WTC11 (cell line): ENCODE data around the gene NLN. TPM values are rescaled to one million over a fixed set of nuclear protein-coding genes. Genes with fewer than 3 reads are reported as not detected.

Experiments used
- ATAC-seq: fragments of 200-7000 bp; cut with Tn5 transposase; 2 replicates; pipeline ENCODE4 v1.10.0; 2021; ENCODE audit warnings: mild to moderate bottlenecking, moderate library complexity
- CTCF ChIA-PET: fragments of 300-600 bp; sonication (Branson Sonifier 250); formaldehyde crosslinking; loops from one replicate; lab custom pipeline; 2021; ENCODE audit warnings: antibody characterized with exemption; lab: Charles Lee
- POLR2A ChIA-PET: fragments of 350-600 bp; sonication (Branson Sonifier 250); formaldehyde crosslinking; loops from one replicate; lab custom pipeline; 2021; ENCODE audit warnings: antibody characterized with exemption; lab: Charles Lee
- DNase-seq: peaks from one replicate; pipeline ENCODE4 v3.0.0; 2021; ENCODE audit warnings: low spot score
- H3K27ac Mint-ChIP-seq: 2 replicates; pipeline ENCODE4 v1.8.0; 2021; ENCODE audit warnings: mixed read lengths
- H3K27me3 Mint-ChIP-seq: 2 replicates; pipeline ENCODE4 v1.8.0; 2021; ENCODE audit warnings: low read depth, mild to moderate bottlenecking, moderate library complexity, mixed read lengths
- H3K36me3 Mint-ChIP-seq: 2 replicates; pipeline ENCODE4 v1.8.0; 2021; ENCODE audit warnings: mixed read lengths
- H3K4me1 Mint-ChIP-seq: 2 replicates; pipeline ENCODE4 v1.8.0; 2022; ENCODE audit warnings: mixed read lengths
- H3K4me3 Mint-ChIP-seq: 2 replicates; pipeline ENCODE4 v1.8.0; 2021; ENCODE audit warnings: mild to moderate bottlenecking, moderate library complexity, mixed read lengths
- H3K9me3 Mint-ChIP-seq: 2 replicates; pipeline ENCODE4 v1.8.0; 2021; ENCODE audit warnings: mixed read lengths
- ELF4 ChIP-seq: sonication (generic); formaldehyde crosslinking; IDR thresholded peaks from 2 replicates; pipeline ENCODE4 v1.8.1; 2022; ENCODE audit warnings: low read depth, mild to moderate bottlenecking, moderate library complexity, missing genetic modification reagents
- ETV6 ChIP-seq: sonication (generic); formaldehyde crosslinking; IDR thresholded peaks from 2 replicates; pipeline ENCODE4 v1.8.1; 2022; ENCODE audit warnings: mild to moderate bottlenecking, missing genetic modification reagents
- FOXJ3 ChIP-seq: sonication (generic); formaldehyde crosslinking; IDR thresholded peaks from 2 replicates; pipeline ENCODE4 v1.9.0; 2021; ENCODE audit warnings: missing genetic modification reagents, mild to moderate bottlenecking, borderline replicate concordance
- GRHL2 ChIP-seq: fragments of 250-450 bp; sonication (Bioruptor Pico); IDR thresholded peaks from 2 replicates; pipeline ENCODE4 v1.8.0; 2022; ENCODE audit warnings: mild to moderate bottlenecking, moderate library complexity; ENCODE audit not compliant: insufficient replicate concordance, severe bottlenecking
- GTF2I ChIP-seq: fragments of 250-450 bp; sonication (Bioruptor Pico); conservative IDR thresholded peaks from 2 replicates; pipeline ENCODE4 v1.4.0; 2021; ENCODE audit warnings: mild to moderate bottlenecking
- KAT7 ChIP-seq: sonication (generic); formaldehyde crosslinking; IDR thresholded peaks from 2 replicates; pipeline ENCODE4 v1.8.1; 2023; ENCODE audit warnings: missing genetic modification reagents, mild to moderate bottlenecking, borderline replicate concordance
- NR2C2 ChIP-seq: sonication (generic); formaldehyde crosslinking; IDR thresholded peaks from 2 replicates; pipeline ENCODE4 v1.8.0; 2022; ENCODE audit warnings: mild to moderate bottlenecking, missing genetic modification reagents
- OVOL2 ChIP-seq: fragments of 250-450 bp; sonication (Bioruptor Pico); IDR thresholded peaks from 2 replicates; pipeline ENCODE4 v1.9.0; 2021; ENCODE audit warnings: mild to moderate bottlenecking, borderline replicate concordance
- RELA ChIP-seq: sonication (generic); formaldehyde crosslinking; IDR thresholded peaks from 2 replicates; pipeline ENCODE4 v1.8.1; 2022; ENCODE audit warnings: missing genetic modification reagents, mild to moderate bottlenecking, borderline replicate concordance
- SP1 ChIP-seq: sonication (generic); formaldehyde crosslinking; conservative IDR thresholded peaks from 2 replicates; pipeline ENCODE4 v1.8.1; 2022; ENCODE audit warnings: missing genetic modification reagents
- TEAD1 ChIP-seq: sonication (generic); formaldehyde crosslinking; IDR thresholded peaks from 2 replicates; pipeline ENCODE4 v1.8.0; 2022; ENCODE audit warnings: mild to moderate bottlenecking, missing genetic modification reagents
- ZNF121 ChIP-seq: sonication (generic); formaldehyde crosslinking; IDR thresholded peaks from 2 replicates; pipeline ENCODE4 v1.8.0; 2023; ENCODE audit warnings: missing genetic modification reagents
- ZNF138 ChIP-seq: sonication (generic); formaldehyde crosslinking; conservative IDR thresholded peaks from 2 replicates; pipeline ENCODE4 v1.8.1; 2022; ENCODE audit warnings: mild to moderate bottlenecking, moderate library complexity, missing genetic modification reagents
- ZNF219 ChIP-seq: sonication (generic); formaldehyde crosslinking; IDR thresholded peaks from 2 replicates; pipeline ENCODE4 v1.8.0; 2023; ENCODE audit warnings: missing genetic modification reagents, mild to moderate bottlenecking, borderline replicate concordance
- ZNF671 ChIP-seq: fragments of 250-450 bp; sonication (Bioruptor Pico); IDR thresholded peaks from 2 replicates; pipeline ENCODE4 v1.8.0; 2021; ENCODE audit warnings: mild to moderate bottlenecking
- total RNA-seq: library from RNA; stranded (reverse); gene quantifications from 3 replicates; pipeline ENCODE4 v1.2.3, GENCODE V29; 2021
- TF ChIP-seq, protein P1 (sequence below): sonication (generic); formaldehyde crosslinking; IDR thresholded peaks from 2 replicates; pipeline ENCODE4 v1.8.0; 2022; ENCODE audit warnings: mild to moderate bottlenecking, missing genetic modification reagents
- TF ChIP-seq, protein P2 (sequence below): sonication (generic); formaldehyde crosslinking; IDR thresholded peaks from 2 replicates; pipeline ENCODE4 v1.8.1; 2022; ENCODE audit warnings: low read depth, missing genetic modification reagents, borderline replicate concordance
- TF ChIP-seq, protein P3 (sequence below): sonication (generic); formaldehyde crosslinking; conservative IDR thresholded peaks from 2 replicates; pipeline ENCODE4 v1.8.1; 2022; ENCODE audit warnings: mild to moderate bottlenecking, missing genetic modification reagents
- TF ChIP-seq, protein P4 (sequence below): sonication (generic); formaldehyde crosslinking; conservative IDR thresholded peaks from 2 replicates; pipeline ENCODE4 v1.8.1; 2023; ENCODE audit warnings: mild to moderate bottlenecking, low read depth, missing genetic modification reagents, moderate library complexity
- TF ChIP-seq, protein P5 (sequence below): sonication (generic); formaldehyde crosslinking; IDR thresholded peaks from 2 replicates; pipeline ENCODE4 v1.8.1; 2023; ENCODE audit warnings: mild to moderate bottlenecking, moderate library complexity, missing genetic modification reagents
- TF ChIP-seq, protein P6 (sequence below): sonication (generic); formaldehyde crosslinking; IDR thresholded peaks from 2 replicates; pipeline ENCODE4 v1.8.1; 2022; ENCODE audit warnings: mild to moderate bottlenecking, moderate library complexity, missing genetic modification reagents
- TF ChIP-seq, protein P7 (sequence below): sonication (generic); formaldehyde crosslinking; IDR thresholded peaks from 2 replicates; pipeline ENCODE4 v1.8.0; 2022; ENCODE audit warnings: mild to moderate bottlenecking, missing genetic modification reagents

NLN gene
- total RNA-seq, 1 experiment from 2014 or later = 163 TPM

DNA sequence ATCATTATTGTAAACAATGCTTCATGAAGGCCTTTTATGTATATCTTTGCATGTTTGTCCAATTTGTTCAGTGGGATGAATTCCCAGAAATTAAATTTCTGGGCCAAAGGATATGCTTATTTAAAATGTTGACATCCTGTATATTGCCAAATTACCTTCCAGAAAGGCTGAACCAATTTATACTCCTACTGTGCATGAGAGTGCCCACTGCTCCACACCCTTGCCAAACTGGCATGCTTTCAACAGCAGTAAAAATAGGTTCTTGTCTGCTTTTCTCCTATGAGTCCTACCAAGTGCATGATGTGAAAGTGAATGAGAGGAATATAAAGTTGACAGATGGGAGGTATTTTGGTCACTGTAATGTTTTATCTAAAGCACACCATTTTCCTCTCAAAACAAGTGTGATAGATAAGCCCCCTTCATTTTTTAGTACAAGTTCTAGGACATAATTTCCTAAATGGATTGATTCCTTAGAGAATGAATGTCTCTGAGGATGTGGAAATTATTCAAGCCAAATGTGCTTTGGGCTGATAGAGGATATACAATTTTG lies 133.8 kb downstream of the NLN start:
- Mint-ChIP-seq H3K4me3 (no peak overlapping the region), H3K4me1 (no peaks in the 10 kb centered on the region), H3K27ac (no peak overlapping the region), H3K9me3 (peaks cover 15% of the 10 kb centered on the region), H3K36me3 (no peaks in the 10 kb centered on the region), H3K27me3 (no peaks in the 10 kb centered on the region)
- CTCF ChIA-PET = no interaction called here
- no peak for ATAC-seq
- no peak for TF ChIP-seq ETV6 (CRISPR knock-in tag)
- no peak for TF ChIP-seq ZNF121 (CRISPR knock-in tag)
- no peak for TF ChIP-seq NR2C2 (CRISPR knock-in tag)
- no peak for TF ChIP-seq FOXJ3 (CRISPR knock-in tag)
- TF ChIP-seq SP1 (CRISPR knock-in tag) = no peak
- POLR2A ChIA-PET = no interaction called here
- DNase-seq = no peak

DNA sequence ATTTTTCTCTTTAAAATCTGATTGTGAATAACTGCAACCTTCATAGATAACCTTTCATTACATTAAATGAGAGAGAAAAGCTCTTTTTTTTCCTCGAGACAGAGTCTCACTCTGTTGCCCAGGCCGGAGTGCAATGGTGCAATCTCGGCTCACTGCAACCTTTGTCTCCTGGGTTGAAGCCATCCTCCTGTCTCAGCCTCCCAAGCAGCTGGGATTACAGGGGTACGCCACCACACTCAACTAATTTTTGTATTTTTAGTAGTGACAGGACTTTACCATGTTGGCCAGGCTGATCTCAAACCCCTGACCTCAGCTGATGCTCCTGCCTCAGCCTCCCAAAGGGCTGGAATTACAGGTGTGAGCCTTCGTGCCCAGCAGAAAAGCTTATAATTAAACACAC lies 134.5 kb downstream of the NLN start:
- no peak overlapping the region for H3K4me3 Mint-ChIP-seq
- H3K27ac Mint-ChIP-seq = no peak overlapping the region
- DNase-seq = no peak
- no peaks in the 10 kb centered on the region for H3K4me1 Mint-ChIP-seq
- no peak for ATAC-seq
- ChIA-PET POLR2A (no interaction called here), CTCF (no interaction called here)
- H3K9me3 Mint-ChIP-seq = peaks cover 15% of the 10 kb centered on the region
- TF ChIP-seq KAT7 (CRISPR knock-in tag) (no peak), ELF4 (CRISPR knock-in tag) (no peak), OVOL2 (CRISPR knock-in tag) (no peak), ETV6 (CRISPR knock-in tag) (no peak), TEAD1 (CRISPR knock-in tag) (no peak), RELA (CRISPR knock-in tag) (no peak), GTF2I (CRISPR knock-in tag) (no peak), ZNF138 (CRISPR knock-in tag) (no peak)
- TF ChIP-seq, protein P1, sequence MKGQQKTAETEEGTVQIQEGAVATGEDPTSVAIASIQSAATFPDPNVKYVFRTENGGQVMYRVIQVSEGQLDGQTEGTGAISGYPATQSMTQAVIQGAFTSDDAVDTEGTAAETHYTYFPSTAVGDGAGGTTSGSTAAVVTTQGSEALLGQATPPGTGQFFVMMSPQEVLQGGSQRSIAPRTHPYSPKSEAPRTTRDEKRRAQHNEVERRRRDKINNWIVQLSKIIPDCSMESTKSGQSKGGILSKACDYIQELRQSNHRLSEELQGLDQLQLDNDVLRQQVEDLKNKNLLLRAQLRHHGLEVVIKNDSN (CRISPR knock-in tag) = no peak
- TF ChIP-seq, protein P2, sequence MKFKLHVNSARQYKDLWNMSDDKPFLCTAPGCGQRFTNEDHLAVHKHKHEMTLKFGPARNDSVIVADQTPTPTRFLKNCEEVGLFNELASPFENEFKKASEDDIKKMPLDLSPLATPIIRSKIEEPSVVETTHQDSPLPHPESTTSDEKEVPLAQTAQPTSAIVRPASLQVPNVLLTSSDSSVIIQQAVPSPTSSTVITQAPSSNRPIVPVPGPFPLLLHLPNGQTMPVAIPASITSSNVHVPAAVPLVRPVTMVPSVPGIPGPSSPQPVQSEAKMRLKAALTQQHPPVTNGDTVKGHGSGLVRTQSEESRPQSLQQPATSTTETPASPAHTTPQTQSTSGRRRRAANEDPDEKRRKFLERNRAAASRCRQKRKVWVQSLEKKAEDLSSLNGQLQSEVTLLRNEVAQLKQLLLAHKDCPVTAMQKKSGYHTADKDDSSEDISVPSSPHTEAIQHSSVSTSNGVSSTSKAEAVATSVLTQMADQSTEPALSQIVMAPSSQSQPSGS (CRISPR knock-in tag) = no peak
- TF ChIP-seq, protein P3, sequence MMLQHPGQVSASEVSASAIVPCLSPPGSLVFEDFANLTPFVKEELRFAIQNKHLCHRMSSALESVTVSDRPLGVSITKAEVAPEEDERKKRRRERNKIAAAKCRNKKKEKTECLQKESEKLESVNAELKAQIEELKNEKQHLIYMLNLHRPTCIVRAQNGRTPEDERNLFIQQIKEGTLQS (CRISPR knock-in tag) = no peak
- TF ChIP-seq, protein P4, sequence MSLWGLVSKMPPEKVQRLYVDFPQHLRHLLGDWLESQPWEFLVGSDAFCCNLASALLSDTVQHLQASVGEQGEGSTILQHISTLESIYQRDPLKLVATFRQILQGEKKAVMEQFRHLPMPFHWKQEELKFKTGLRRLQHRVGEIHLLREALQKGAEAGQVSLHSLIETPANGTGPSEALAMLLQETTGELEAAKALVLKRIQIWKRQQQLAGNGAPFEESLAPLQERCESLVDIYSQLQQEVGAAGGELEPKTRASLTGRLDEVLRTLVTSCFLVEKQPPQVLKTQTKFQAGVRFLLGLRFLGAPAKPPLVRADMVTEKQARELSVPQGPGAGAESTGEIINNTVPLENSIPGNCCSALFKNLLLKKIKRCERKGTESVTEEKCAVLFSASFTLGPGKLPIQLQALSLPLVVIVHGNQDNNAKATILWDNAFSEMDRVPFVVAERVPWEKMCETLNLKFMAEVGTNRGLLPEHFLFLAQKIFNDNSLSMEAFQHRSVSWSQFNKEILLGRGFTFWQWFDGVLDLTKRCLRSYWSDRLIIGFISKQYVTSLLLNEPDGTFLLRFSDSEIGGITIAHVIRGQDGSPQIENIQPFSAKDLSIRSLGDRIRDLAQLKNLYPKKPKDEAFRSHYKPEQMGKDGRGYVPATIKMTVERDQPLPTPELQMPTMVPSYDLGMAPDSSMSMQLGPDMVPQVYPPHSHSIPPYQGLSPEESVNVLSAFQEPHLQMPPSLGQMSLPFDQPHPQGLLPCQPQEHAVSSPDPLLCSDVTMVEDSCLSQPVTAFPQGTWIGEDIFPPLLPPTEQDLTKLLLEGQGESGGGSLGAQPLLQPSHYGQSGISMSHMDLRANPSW (CRISPR knock-in tag) = no peak
- H3K27me3 Mint-ChIP-seq = no peaks in the 10 kb centered on the region
- no peaks in the 10 kb centered on the region for H3K36me3 Mint-ChIP-seq

DNA sequence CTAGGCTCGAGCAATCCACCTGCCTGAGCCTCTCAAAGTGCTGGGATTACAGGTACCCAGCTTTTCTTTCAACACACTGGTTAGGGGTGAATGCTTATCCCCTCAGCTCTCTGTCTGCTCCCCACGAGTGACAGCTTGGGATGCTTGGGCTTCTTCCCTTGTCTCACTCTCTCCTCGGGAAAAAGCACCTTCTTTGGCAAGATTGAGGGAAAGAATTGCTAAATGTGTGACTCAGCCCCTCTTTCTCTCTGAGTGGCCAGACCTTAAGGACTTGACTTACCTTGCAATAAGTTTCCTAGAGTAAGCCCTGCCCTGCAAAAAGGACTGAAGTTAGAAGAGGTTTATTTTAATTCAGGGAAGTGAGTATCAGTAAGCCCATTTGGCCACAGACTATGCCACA lies 136.3 kb downstream of the NLN start:
- no peaks in the 10 kb centered on the region for H3K4me1 Mint-ChIP-seq
- H3K27ac Mint-ChIP-seq = no peak overlapping the region
- no peaks in the 10 kb centered on the region for H3K27me3 Mint-ChIP-seq
- ATAC-seq = no peak
- DNase-seq = no peak
- TF ChIP-seq, protein P5, sequence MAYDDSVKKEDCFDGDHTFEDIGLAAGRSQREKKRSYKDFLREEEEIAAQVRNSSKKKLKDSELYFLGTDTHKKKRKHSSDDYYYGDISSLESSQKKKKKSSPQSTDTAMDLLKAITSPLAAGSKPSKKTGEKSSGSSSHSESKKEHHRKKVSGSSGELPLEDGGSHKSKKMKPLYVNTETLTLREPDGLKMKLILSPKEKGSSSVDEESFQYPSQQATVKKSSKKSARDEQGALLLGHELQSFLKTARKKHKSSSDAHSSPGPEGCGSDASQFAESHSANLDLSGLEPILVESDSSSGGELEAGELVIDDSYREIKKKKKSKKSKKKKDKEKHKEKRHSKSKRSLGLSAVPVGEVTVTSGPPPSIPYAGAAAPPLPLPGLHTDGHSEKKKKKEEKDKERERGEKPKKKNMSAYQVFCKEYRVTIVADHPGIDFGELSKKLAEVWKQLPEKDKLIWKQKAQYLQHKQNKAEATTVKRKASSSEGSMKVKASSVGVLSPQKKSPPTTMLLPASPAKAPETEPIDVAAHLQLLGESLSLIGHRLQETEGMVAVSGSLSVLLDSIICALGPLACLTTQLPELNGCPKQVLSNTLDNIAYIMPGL (CRISPR knock-in tag) = no peak
- no peak for TF ChIP-seq GRHL2
- TF ChIP-seq, protein P6, sequence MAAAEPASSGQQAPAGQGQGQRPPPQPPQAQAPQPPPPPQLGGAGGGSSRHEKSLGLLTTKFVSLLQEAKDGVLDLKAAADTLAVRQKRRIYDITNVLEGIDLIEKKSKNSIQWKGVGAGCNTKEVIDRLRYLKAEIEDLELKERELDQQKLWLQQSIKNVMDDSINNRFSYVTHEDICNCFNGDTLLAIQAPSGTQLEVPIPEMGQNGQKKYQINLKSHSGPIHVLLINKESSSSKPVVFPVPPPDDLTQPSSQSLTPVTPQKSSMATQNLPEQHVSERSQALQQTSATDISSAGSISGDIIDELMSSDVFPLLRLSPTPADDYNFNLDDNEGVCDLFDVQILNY (CRISPR knock-in tag) = no peak
- no peak for TF ChIP-seq ZNF219 (CRISPR knock-in tag)
- TF ChIP-seq, protein P7, sequence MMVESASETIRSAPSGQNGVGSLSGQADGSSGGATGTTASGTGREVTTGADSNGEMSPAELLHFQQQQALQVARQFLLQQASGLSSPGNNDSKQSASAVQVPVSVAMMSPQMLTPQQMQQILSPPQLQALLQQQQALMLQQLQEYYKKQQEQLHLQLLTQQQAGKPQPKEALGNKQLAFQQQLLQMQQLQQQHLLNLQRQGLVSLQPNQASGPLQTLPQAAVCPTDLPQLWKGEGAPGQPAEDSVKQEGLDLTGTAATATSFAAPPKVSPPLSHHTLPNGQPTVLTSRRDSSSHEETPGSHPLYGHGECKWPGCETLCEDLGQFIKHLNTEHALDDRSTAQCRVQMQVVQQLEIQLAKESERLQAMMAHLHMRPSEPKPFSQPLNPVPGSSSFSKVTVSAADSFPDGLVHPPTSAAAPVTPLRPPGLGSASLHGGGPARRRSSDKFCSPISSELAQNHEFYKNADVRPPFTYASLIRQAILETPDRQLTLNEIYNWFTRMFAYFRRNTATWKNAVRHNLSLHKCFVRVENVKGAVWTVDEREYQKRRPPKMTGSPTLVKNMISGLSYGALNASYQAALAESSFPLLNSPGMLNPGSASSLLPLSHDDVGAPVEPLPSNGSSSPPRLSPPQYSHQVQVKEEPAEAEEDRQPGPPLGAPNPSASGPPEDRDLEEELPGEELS = no peak
- no peak for TF ChIP-seq ZNF671 (CRISPR knock-in tag)
- peaks cover 7% of the 10 kb centered on the region for H3K9me3 Mint-ChIP-seq
- H3K36me3 Mint-ChIP-seq = no peaks in the 10 kb centered on the region
- no peak overlapping the region for H3K4me3 Mint-ChIP-seq
- ChIA-PET POLR2A (interaction anchor here (0.6 kb wide), 1 partner anchor 9 kb away, joined by 3 read pairs; no protein-coding TSS in a partner anchor), CTCF (interaction anchor here (0.6 kb wide), 1 partner anchor 64 kb away, joined by 3 read pairs; no protein-coding TSS in a partner anchor)
